HG03432 (cell line): ENCODE measurements around the gene NCKAP5.
A peak's percentile ranks its signal among the peaks of the same experiment; 100 is the strongest.

ENCODE experiments used
- ATAC-seq: cut with Tn5 transposase; IDR thresholded peaks from one replicate; pipeline ENCODE4 v1.9.1; 2021; ENCODE audit warnings: mild to moderate bottlenecking, moderate library complexity; ENCODE audit not compliant: unreplicated experiment

The NCKAP5 gene

DNA sequence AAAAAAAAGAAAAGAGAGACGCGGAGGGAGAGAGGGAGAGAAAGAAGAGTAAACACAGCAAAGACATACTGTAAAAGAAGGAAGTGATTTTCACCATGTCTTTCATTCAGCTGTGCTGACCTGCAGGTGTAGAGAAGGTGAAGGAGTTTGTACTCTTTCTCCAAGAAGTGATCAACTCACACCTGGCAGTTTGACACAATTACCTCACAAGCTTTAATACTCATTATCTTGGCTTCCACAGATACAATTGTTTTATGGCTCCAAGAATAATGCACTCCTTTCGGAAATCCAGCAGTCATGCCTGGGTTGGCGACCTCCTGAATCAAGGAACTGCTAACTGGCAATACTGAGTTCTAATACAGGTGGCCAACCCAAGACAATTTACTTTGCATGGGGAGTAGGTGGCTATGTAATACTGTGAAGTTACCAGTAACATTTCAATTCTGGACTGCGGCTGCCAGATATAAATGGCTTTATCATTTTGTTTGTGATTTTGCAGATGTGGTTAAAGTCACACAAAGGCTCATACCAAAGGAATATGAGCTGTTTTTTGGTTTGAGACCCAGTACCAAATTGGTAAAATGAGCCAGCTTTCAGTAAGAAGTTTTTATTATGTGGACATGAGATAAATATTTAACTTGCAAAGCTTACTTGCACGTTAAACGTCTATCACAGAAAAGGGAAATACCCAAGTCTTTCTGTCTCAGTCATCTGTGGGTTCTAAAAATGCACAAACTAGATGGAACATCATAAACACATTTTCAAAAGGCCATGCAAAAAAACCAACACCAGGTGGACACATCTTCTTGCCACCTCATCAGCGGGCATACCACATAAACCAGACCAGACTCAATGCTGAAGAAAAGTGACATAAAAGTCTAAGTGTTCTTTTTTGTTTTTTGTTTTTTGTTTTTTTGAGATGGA, 69.3 kb downstream of the NCKAP5 start:
- peak; percentile 80 for ATAC-seq

DNA sequence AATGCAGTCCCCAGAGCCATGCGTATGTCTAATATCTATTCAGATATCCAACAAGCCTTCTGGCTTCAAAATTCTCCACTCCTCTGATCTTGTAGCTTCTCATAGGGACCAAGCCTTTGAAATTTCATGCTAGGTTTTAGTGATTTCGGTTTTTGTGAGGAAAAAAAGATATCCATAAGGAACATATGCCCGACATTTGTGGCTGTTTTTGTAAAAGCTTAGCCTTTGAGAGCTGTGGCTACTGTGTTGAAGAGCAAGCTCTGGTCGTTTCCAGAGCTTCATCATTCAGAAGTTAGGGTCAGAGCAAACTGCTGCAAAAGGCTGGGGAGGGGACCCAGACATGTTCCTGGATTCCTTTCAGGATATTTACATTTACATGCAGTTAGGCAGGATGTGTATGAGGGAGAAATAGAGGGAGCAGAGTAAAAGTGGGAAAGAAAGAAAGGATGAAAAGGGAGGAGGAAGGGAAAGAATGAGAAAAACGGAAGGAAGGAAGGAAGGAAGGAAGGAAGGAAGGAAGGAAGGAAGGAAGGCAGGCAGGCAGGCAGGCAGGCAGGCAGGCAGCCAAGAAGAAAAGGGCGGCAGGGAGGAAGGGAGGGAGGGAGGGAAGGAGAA, 70.2 kb downstream of the NCKAP5 start:
- no peak for ATAC-seq

DNA sequence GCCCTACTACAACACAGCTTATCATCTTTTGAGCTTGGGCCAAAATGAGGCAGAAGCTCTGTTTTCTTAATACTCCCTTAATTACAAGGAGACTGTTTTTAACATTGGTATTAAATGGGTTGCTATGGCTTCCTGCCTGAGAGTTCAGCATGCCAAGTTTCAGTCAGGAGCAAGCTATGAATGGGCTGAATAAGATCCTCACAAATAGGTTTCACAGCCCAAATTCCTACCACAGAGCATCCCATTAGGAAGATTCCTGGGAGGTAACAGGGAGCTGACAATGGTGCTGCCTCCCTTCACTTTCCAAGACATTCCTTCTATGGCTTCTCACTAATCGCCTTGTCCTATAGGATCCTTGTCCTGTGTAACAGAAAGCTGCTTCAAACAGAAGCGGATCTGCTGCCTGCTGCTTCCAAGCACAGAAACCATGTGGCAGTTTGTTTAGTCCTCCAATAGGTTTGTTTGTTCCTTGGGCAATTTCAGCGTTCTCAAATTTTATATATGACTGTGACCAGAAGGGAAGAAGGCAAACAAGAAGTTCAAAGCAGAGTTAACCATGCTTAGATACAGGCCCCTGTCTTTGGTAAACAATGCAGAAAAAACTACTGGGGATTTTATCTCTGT, 70.9 kb downstream of the NCKAP5 start:
- ATAC-seq = no peak

DNA sequence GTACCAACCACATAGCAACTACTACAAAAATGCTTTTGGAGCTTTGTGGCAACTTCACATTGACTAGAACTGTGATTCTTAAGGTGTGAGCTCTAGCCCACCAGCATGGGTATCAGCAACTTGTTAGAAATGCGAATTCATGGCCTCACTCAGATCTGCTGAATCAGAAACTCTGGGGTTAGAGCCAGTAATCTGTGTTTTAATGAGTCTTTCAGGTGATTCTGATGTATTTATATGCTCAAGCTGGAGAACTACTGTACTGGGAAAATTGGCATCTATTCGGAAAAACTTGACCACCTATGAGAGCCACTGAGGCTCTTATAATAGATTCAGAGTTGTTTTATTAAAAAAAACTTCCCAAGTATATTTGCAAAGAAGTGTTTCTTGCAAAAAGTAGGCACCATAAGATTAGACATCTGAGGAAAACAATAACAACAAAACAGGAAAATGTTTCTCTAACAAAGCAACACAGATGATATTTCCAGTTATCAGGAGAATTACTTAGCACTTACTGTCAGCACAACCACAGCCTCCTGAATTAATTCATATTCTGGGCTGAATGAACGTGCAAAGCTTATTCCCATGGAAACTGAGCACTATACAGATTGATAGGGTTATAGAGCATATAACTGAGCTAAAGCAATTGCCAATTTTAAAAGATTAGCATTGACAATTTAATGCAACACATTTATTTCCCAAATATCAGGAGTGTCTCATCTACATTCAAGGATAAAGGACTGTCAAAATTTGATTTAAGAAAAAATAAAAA, 71.6 kb downstream of the NCKAP5 start:
- no peak for ATAC-seq

DNA sequence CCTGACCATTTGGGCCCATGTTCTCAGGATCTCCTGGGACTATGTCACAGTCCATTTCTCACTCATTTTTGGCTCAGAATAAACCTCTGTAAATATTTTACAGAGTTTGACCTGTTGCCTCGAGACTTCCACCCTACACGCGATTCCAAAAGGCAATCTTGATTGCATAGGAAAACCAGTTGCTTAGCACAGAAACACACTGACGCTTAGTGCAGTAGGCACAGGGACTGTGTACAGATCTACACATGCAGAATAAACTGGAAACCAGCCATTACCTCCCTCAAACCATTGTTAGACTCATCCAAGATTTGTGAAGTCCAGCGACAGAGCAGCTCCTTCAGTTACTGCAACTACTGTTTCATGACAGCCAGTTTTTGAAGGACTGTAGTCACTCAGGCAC, 73.0 kb downstream of the NCKAP5 start:
- ATAC-seq = no peak

DNA sequence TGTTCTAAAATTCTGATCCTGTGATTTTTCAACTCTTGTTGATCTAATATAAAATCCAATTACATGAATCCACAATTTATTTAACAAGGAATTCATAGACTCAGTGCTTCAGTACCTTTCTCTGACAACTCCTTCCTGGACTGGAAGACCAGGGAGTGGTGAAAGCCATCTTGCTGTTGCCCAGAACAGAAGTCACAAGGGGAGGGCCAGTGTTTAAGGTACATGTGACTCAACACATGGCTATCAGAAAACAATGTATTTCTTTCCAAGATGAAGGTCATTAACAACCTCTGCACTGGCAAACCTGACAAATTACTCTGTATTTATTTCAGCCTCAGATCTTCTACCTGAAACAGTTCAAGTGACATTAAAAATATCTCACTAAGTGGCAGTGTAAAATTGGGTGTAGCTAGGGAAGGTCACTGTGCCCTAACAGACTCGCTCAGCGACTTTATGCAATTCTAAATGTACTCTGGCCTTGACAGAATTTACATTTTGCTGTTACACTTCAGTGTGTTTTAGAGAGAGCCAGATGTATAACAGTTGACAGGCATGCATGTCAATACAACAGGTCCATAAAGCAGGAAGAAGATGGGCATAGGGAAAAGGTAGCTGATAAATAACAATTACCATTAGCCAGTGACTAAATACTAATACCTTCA, 75.4 kb downstream of the NCKAP5 start:
- ATAC-seq = no peak

DNA sequence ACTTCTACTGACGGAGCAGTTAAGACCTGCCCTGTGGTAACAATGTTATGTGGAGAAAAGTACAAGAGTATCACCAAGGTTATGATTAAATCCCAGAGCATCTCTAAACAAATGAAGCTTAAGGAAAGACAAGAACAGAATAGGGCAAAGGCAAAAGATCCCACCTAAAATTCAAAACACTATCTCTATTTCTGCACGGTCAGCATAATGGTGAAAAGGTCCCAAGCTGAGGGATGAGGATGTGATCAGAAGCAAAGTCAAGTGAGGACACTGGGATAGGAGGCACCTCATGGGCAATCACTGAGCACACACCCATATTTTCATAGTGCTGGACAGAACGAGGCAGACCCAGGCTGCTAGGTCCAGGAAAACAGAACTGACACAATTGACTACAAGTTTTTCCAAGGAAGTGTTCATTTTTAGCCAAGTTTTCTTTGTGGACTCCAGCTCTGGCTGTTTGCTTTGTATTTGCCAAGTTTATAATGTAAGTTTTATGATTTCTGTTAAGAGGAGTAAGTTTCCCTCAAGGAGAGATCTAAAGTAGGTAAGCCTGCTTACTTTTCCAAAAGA, 77.8 kb downstream of the NCKAP5 start:
- no peak for ATAC-seq

DNA sequence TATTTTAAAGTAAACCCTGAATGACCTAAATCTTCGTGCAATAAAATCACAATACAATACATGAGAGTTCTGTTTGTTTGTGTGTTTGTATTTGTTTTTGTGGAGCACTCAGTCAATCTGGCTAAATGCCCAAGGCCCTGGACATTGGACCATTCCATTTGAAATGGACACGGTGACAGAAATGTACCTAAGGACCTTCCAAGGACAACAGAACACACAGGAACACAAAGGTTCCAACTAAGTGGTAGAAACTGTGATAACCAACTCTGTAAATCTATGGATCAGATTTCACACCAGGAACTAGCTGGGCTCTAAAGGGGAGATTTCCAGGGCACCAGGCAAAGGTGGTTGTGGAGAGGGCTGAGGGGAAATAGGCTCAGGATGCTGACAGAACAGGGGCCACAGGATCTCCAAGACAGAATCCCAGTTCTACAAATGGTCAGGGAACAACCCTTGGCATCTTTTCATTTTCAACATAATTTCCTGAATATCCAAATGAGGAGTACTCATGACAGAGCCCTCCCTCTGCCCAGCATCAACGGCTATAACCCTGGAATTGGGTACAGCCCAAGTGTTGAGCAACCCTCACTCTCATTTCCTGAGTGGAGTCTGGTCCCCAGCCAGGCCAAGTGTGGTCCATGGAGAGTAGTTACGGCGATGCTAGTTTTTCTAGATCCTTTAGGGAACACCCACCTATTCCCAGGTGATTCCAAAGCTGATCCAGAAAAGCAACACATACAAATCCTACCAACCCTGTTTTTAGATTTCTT, 78.4 kb downstream of the NCKAP5 start:
- no peak for ATAC-seq

DNA sequence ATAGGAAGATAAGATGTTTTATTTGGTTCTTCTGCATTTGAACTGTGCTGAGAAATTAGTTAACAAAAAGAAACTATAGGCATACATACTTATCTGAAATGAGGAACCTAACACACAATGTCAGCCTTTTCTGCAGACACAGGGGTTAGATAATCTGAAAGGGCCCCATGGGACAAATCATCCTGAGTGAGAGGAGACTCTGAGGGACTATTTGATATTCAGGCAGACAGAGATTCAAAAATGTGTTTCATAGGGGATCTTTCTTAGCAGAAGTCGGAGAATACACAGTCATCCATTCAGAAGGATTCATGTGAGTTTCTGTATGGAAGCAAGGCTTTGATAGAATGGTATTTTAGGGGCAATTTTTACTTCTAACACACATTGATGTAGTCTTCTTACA, 79.1 kb downstream of the NCKAP5 start:
- ATAC-seq = no peak

DNA sequence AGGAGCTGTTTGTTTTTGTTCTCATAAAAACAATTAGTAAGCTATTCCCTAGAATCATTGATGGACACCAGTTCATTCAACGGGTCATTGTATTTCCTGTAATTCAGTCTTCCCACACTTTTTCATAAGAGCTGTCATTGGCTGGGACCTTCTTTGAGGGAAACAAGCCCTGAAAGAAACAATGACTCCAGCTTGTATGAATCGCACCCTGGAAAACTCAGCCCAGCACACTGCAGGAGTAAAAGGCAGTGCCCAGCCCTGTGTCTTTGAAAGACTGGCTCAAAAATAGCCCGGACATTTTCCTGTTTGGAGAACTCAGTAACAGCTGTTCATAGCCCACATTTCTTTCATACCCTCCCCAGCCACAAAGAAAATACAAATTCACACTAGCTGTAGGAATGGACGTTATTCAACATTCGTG, 81.5 kb downstream of the NCKAP5 start:
- ATAC-seq = no peak

DNA sequence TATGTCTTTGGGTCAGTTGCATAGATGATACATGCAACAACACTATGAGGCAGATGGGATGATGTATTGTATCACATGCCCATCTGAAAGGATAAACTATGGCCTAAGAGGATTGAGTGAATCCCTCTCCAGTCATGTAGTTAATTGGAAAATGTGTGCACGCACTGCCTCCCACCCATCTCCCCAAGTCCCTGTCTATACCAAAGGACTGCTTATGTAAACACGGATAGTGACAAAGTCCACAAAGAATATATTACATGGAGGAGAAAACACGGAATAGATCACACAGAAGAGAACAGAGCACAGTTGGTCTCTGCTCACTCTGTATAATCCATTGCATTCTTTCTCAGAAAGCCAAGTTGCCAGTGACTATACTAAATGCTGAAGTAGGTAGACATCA, 82.4 kb downstream of the NCKAP5 start:
- no peak for ATAC-seq

DNA sequence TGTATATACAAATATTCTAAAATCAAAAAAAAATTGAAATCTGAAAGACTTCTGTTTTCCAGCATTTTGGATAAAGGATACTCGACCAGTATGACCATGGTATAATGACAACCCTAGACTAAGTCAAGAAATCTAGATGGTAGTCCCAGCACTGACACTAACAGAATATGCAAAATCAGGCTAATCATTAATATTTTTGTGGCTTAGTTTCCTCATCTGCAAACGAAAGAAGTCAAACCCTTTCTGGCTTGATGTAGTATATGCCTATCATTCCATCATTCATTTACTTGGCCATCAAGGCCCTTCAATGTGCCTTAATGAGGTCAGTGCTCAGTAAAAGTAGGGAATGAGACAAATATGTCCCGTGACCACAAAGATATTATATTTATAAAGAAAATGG, 83.5 kb downstream of the NCKAP5 start:
- no peak for ATAC-seq

DNA sequence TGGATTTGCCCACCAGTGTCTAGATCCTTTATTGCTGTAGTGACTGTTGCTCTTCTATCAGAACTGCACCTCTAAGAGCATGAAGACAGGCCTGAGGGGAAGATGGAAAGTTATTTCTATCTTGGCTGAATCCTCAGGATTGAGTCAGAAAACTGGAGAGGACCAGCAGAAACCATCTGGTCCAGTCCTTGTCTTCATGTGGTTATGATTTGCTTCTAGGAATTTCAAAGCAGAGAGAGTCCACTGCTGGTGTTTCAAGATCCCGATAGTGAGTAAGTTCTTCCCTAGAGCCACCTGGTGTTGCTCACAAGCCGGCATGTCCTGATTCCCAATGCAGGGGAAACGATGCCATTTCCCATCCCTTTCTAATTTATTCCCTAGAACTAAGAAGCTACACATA, 84.2 kb downstream of the NCKAP5 start:
- ATAC-seq = no peak

DNA sequence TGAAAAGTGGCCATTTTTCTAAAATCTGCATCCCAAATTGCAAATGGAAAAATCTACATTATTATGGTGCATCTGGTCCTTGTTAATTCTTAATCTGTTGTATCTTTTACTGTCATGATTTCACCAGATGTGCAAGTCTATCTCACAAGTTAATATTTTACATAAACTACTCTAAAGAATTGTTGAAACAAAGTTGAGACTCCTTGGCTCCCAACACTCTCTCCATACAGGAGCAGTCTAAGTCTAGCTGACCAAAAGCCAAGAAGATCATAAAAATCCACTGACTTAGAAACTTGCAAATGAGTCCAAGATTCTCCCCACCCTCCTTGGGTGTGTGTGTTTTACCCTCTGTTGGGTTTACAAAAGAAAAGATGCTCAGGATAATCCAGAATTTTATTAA, 85.1 kb downstream of the NCKAP5 start:
- no peak for ATAC-seq

DNA sequence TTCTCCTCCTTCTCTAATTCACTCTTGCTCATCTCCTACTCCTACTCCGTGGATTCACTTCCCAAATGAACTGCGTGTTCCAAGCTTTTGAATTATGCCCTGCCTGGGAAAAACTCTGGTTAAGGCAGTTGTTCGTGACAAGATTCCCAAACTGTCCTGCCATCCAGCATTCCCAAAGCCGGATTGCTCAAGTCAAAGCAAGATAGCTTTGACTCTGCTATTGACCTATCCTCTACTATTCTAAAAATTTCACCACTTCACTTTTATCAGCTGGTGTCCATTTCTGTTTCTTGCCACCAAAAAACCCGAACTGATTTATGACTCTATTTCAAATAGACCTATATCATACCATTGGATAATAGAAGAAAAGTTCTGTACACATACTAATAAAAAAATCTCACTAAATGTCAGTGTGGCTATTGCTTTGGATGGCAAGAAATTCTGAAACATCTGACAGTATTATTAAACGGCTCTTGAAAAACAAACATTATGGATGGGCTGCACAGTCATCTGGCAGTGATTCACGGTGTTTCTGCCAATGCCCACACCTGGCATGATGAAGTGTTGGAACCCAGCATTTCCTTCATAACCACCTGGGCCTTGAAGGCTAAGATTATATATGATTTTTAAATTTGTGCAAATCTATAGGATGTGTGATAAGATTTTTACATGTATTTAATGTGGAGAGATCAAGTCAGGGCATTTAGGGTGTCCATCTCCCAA, 87.4 kb downstream of the NCKAP5 start:
- no peak for ATAC-seq

DNA sequence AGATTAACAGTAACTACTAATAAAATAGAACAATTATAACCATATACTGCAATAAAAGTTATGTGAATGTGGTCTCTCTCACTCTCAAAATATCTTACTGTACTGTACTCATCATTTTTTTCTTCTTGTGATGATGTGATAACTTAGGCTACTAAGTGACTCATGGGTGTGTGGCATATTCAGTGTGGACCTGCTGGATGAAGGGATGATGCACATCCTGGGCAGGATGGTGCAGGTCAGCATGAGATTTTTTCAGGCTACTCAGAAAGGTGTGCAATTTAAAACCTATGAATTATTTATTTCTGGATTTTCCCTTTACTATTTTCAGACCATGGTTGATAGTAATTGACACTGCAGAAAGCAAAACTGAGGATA, 90.7 kb downstream of the NCKAP5 start:
- ATAC-seq = no peak

DNA sequence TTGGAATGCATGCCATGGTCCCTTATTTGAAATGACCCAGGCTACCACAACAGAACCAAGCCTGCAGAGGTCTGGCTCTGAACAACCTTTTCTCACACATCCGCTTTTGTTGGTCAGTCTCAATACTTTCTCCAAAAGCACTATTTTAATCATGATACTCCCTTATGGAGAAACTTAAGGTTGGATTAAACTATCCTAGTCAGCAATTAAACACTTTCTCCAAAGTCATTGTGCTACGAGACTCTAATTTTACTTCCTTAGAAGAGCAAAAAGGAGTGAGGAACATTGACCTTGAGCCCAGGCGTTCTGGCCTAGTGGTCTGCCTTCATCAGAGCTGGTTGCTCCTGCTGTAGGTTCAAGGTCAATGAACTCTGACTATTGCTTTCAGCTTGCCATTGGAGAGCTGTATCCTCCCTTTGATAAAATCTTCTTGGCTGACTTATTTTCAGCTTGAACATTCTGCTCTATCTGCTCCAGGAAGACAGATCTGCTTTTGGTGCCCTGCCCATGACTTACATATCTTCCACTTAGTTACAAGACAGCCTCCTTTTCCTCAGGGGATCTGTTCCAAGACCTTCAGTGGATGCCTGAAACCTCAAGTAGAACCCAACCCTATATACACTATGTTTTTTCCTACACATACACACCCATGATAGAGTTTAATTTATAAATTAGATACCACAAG, 91.2 kb downstream of the NCKAP5 start:
- no peak for ATAC-seq

DNA sequence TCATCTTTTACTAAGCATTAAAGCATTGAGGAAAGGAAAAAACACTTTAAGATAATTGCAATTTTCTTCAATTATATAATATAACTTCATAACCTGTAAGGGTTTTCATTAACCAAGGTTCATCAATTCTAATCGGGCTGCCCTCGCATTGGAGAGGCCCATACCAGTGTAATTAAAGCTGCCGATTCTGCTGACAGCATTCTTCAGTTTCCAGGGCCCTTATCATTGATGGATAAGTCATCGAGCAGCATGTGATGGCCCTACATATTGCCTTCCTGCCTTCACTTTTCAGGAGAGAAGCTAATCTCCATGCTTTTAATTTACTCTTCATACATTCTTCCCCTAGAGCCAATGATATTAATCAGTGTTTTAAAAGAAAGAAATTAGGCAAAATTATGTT, 92.0 kb downstream of the NCKAP5 start:
- ATAC-seq = no peak
